HUES48 (cell line): ENCODE measurements around the gene CTAG2.
"Not testable (repeated sequence)": the region's sequence is repeated elsewhere in the genome, so short reads cannot be mapped to it uniquely, and the experiment has no call there.

Experiments
- H3K27ac ChIP-seq: one replicate; pipeline ENCODE4 v1.7.0; 2013; ENCODE audit warnings: low read depth, low read length, inconsistent platforms
- H3K27me3 ChIP-seq: 2 replicates; pipeline ENCODE4 v1.6.1; 2013; ENCODE audit warnings: mild to moderate bottlenecking, low read length; ENCODE audit not compliant: control insufficient read depth, insufficient read depth
- H3K36me3 ChIP-seq: 2 replicates; pipeline ENCODE4 v1.6.1; 2013; ENCODE audit warnings: low read length; ENCODE audit not compliant: control insufficient read depth, insufficient read depth
- H3K4me1 ChIP-seq: 2 replicates; pipeline ENCODE4 v1.6.1; 2013; ENCODE audit warnings: mild to moderate bottlenecking, low read length; ENCODE audit not compliant: control insufficient read depth, insufficient read depth
- H3K4me3 ChIP-seq: 2 replicates; pipeline ENCODE4 v1.5.1; 2013; ENCODE audit warnings: mild to moderate bottlenecking, low read depth, low read length
- H3K9ac ChIP-seq: 2 replicates; pipeline ENCODE4 v1.6.1; 2013; ENCODE audit warnings: mild to moderate bottlenecking, low read depth, low read length, moderate library complexity
- H3K9me3 ChIP-seq: 2 replicates; pipeline ENCODE4 v1.6.1; 2013; ENCODE audit warnings: low read length; ENCODE audit not compliant: control insufficient read depth, insufficient read depth

Gene CTAG2

GRCh38 chrX:154648931-154649330 lies 4.4 kb downstream of the CTAG2 start:
- peaks cover 10% of the 10 kb centered on the region; the same call in 1 of the 2 replicates for H3K9me3 ChIP-seq
- H3K4me3 ChIP-seq: no peak overlapping the region
- no peaks in the 10 kb centered on the region for H3K4me1 ChIP-seq
- H3K36me3 ChIP-seq: no peaks in the 10 kb centered on the region
- no peak overlapping the region for H3K27ac ChIP-seq
- H3K27me3 ChIP-seq: no peaks in the 10 kb centered on the region
- no peak overlapping the region for H3K9ac ChIP-seq

- H3K27me3 ChIP-seq, H3K4me1 ChIP-seq, H3K36me3 ChIP-seq, H3K27ac ChIP-seq, H3K9ac ChIP-seq, H3K4me3 ChIP-seq, H3K9me3 ChIP-seq: not testable (repeated sequence)
These were observed 7.5 kb downstream of the CTAG2 start for GRCh38 chrX:154645745-154646378.

- not testable (repeated sequence) for H3K4me1 ChIP-seq, H3K27me3 ChIP-seq, H3K36me3 ChIP-seq, H3K9ac ChIP-seq, H3K27ac ChIP-seq, H3K4me3 ChIP-seq, H3K9me3 ChIP-seq
These were observed 9.7 kb downstream of the CTAG2 start for GRCh38 chrX:154643708-154644107.

GRCh38 chrX:154641740-154642139 lies 11.6 kb downstream of the CTAG2 start:
- not testable (repeated sequence) for H3K9ac ChIP-seq, H3K9me3 ChIP-seq, H3K27ac ChIP-seq, H3K27me3 ChIP-seq, H3K36me3 ChIP-seq, H3K4me3 ChIP-seq, H3K4me1 ChIP-seq

- H3K9ac ChIP-seq, H3K9me3 ChIP-seq, H3K4me1 ChIP-seq, H3K4me3 ChIP-seq, H3K27ac ChIP-seq, H3K36me3 ChIP-seq, H3K27me3 ChIP-seq: not testable (repeated sequence)
These were observed 19.7 kb downstream of the CTAG2 start for GRCh38 chrX:154633661-154634060.

GRCh38 chrX:154630949-154631348 lies 22.4 kb downstream of the CTAG2 start:
- H3K4me3 ChIP-seq, H3K27ac ChIP-seq, H3K9me3 ChIP-seq, H3K27me3 ChIP-seq, H3K9ac ChIP-seq, H3K36me3 ChIP-seq, H3K4me1 ChIP-seq: not testable (repeated sequence)

GRCh38 chrX:154628960-154629359 lies 24.4 kb downstream of the CTAG2 start:
- not testable (repeated sequence) for H3K4me3 ChIP-seq, H3K9me3 ChIP-seq, H3K36me3 ChIP-seq, H3K27ac ChIP-seq, H3K27me3 ChIP-seq, H3K4me1 ChIP-seq, H3K9ac ChIP-seq

GRCh38 chrX:154620767-154621414 lies 32.5 kb downstream of the CTAG2 start:
- H3K36me3 ChIP-seq, H3K4me1 ChIP-seq, H3K27me3 ChIP-seq, H3K4me3 ChIP-seq, H3K9ac ChIP-seq, H3K9me3 ChIP-seq, H3K27ac ChIP-seq: not testable (repeated sequence)

- not testable (repeated sequence) for H3K9ac ChIP-seq, H3K9me3 ChIP-seq, H3K27ac ChIP-seq, H3K36me3 ChIP-seq, H3K4me1 ChIP-seq, H3K27me3 ChIP-seq, H3K4me3 ChIP-seq
These were observed 34.2 kb downstream of the CTAG2 start, which contains the start of gene CTAG1B for GRCh38 chrX:154619182-154619581. CTAG1B (minus strand) TSS chrX:154619282; CDS start chrX:154619218, 64 bp downstream.

- H3K9ac ChIP-seq, H3K27me3 ChIP-seq, H3K4me3 ChIP-seq, H3K4me1 ChIP-seq, H3K27ac ChIP-seq, H3K36me3 ChIP-seq: not testable (repeated sequence)
- peaks cover 11% of the 10 kb centered on the region; the same call in 1 of the 2 replicates for H3K9me3 ChIP-seq
These were observed 39.8 kb downstream of the CTAG2 start for GRCh38 chrX:154613586-154613985.

GRCh38 chrX:154611146-154611545 lies 42.2 kb downstream of the CTAG2 start:
- not testable (repeated sequence) for H3K27ac ChIP-seq, H3K4me3 ChIP-seq, H3K27me3 ChIP-seq, H3K36me3 ChIP-seq, H3K4me1 ChIP-seq, H3K9ac ChIP-seq
- H3K9me3 ChIP-seq: peaks cover 15% of the 10 kb centered on the region; the same call in 1 of the 2 replicates
